HG03439 (cell line): ENCODE data around the gene TNIK.
A peak's percentile ranks its signal among the peaks of the same experiment; 100 is the strongest.
"Not testable (repeated sequence)": the region's sequence is repeated elsewhere in the genome, so short reads cannot be mapped to it uniquely, and the experiment has no call there.

Source experiments
- ATAC-seq: cut with Tn5 transposase; IDR thresholded peaks from one replicate; pipeline ENCODE4 v1.9.1; 2021; ENCODE audit warnings: mild to moderate bottlenecking, moderate library complexity; ENCODE audit not compliant: unreplicated experiment

The TNIK gene

DNA sequence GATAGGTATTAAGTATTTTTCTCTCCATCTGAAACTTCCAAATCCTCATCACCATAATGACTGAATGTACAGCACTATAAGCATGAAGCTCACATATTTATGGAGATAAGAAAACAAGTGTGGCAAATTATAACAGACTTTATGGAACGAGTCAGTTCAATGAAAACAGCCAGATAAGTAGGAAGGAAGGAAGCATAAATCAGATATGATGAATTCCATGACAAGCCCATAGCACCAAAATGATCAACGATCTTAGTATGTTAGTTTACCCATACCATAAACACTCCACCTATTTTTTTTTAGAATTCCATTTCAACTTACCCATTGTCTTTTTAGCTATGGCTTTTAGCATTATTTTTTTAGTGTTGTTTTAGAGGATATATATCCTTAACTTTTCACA lies 169.5 kb downstream of the TNIK start:
- no peak for ATAC-seq

DNA sequence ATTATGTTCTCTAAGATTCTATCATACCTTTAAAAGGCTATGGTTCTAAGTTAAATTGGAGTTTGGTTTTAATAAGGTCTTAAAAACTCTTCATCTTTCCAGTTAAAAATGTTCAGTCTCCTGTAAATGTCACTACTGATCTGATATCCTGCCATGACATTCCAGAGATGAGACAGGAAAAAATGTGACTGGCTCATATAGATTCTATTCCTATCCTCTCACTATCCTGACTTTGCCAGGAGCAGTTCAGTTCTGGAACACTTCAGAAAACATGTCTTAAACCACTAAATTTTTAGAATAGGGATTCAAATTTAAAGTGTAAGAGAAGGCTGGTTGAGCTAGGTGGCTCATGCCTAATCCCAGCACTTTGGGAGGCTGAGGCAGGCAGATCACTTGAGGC lies 170.9 kb downstream of the TNIK start:
- no peak for ATAC-seq

DNA sequence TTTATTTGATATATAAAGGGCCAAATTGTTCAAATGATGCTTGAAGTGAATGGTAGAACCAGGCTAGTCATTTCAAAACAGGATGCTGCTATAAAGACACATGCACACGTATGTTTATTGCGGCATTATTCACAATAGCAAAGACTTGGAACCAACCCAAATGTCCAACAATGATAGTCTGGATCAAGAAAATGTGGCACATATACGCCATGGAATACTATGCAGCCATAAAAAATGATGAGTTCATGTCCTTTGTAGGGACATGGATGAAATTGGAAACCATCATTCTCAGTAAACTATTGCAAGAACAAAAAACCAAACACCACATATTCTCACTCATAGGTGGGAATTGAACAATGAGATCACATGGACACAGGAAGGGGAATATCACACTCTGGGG lies 172.4 kb downstream of the TNIK start:
- not testable (repeated sequence) for ATAC-seq

DNA sequence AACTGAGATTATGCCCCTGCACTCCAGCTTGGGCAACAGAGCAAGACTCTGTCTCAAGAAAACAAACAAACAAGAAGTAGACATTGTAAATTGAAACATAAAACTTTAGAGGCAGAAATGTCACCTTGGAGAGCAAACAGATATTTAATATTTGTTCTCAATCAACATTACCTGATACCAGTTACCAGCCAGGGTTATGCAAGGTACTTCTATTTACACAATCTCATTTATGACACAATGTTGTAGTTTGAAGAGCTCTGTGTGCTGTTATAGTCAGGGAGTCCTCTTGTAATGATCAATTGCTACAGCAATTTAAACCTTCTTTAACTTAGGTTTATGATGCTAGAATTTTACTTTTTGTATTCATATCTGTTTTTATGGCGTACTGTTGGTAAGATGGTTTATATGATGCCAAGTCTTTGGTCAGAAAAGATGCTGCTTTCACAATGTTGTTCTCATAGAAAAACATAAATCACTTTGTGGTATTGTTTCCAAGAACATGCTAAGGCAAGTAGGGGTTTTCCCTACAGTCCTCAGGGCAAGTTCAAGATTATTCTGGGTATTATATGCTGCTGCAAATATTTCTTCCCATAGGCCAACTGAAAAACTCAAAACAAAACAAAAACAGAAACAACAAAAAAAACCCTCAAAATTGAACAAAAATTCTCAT lies 173.5 kb downstream of the TNIK start:
- ATAC-seq: peak; percentile 51

DNA sequence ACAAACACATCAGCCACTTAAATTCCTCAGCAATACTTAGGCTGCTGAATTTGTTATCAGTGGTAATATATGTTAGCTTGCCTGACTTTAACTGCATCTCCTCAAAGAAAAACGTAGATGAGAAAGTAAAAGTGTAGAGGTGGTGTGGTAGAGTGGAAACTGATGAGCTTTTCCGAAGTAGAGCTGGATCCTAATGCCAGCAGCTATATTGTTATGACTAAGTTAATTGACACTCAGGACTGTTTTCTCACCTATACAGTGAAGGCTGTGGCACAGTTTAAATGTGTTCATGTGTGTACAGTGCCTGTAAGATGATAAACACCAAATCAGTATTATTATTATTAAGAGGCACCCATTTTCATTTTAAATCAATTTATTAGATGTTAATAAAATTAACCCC lies 174.9 kb downstream of the TNIK start:
- peak; percentile 39 for ATAC-seq

DNA sequence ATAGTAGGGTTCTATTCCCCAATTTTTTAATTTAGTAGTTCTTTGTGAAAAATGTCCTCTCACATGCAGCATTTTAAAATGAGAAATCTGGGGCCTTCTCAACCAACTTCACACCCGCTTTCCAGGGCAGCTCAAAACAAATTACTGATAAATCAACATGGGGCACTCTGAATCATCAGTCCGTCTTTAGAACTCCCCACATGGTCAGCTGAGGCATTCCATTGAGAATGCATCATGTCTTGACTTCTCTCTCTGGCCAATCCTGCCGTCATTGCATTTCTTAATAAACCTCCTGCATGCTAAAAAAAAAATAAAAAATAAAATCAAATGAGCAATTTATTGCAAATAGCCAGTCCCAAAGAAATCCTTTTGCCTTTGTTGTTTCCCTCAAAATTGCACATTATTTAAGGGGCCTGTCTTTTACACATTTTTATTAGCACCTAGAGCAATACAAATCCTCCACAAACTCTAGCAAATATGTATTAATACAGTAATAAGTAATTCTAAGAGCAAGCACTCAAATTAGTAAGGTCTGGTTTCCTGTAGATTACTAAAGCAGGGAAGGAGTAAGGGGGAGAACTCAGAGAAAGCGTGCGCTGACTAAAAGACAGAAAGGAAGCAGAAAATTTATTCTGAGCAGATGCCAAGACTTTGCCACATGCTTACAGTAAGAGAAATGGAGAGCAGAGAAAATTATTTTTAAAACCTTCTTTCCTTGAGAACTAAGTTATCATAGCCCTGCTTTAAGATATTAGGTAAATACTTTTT lies 175.7 kb downstream of the TNIK start:
- ATAC-seq: peak; percentile 35

DNA sequence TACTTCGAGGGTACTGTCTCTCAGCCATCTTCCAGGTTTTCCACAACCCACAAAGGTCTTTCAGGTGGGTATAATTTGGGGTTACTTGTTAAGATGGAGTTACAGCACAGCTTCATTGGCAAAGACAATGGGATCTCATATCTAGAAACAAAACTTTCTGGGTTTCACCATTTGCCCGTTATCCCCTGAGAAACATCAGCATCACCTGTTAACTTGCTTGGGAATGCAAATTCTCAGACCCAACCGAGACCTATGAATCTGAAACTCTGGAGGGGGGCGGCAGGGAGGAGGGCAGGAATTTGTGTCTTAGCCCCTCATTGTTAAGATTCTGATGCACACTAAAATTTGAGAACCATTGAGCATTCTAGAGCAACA lies 176.4 kb downstream of the TNIK start:
- no peak for ATAC-seq

DNA sequence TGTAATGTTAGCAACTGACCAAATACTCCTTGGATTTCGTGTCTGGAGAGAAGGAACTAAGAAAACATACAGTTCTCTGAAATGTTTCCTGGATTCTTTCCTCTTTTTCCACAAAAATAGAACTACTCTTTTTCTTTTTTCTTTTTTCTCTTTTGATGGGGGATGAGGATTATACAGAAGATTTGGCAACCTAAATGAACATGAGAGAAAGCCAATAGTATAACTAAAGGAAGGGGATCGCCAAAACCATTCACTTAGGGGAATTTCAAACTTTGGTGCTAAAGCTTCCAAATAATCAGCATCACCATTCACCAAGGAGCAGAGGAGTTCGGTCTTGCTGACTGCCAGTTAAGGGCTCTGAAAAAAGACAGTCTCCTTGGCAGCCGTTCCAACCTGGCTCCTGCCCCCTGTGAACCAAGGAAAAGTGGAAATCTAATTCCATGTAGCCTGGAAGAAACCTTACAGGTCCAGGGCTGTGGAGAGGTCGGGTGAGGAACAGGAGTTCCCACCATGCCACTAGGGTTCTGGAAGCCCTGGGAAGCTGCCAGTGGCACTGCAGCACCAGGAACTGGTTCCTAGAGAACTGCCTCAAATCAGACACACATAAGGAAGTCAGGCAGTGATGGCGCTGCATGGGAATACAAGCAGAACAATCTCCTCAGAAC lies 176.9 kb downstream of the TNIK start:
- no peak for ATAC-seq

DNA sequence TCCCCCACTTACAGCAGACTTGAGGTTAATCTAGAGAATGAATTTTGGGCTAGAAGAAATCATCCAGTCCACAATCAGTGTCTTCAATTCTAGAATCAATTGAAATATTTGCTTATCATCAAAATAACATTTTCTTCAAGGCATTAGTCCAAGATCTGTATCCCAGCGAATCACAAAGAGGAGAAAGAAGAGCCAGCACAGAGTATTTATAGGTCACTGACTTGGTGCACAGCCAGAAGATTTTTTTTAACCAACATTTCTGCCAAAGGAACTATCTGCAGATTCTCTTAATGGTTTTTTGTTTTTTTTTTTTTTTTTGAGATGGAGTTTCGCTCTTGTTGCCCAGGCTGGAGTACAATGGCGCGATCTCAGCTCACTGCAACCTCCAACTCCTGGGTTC lies 178.2 kb downstream of the TNIK start:
- ATAC-seq: no peak

DNA sequence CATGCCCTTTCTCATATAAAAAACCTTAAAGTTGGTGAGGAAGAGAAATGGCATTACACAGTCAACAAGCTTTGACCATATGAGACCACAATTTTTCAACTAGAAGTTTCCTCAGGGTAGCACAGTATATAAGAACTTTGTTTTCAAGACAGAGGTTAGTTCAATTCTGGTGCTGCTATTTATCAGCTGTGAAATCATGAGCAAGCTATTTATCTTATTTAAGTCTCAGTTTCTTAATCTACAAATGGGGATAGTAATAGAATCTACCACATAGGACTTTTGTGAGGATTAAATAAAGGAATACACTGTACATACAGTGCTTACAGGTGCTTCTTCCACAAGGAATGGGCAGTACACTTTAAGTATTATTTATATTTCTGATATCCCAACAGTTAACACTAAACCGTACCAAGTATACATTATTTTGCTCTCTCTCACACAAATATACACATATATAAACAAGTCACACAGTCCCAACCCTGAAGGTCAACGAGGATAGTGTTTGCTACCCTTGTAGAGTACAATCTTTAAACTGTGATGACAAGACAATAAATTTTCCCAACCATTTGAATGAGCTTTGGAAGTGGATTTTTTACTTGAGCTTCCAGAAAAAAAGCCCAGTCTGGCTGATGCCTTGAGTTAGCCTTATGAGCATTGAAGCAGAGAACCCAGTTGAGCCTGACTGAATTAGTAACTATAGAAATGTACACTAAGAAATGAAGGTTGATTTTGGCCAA lies 178.8 kb downstream of the TNIK start:
- no peak for ATAC-seq

DNA sequence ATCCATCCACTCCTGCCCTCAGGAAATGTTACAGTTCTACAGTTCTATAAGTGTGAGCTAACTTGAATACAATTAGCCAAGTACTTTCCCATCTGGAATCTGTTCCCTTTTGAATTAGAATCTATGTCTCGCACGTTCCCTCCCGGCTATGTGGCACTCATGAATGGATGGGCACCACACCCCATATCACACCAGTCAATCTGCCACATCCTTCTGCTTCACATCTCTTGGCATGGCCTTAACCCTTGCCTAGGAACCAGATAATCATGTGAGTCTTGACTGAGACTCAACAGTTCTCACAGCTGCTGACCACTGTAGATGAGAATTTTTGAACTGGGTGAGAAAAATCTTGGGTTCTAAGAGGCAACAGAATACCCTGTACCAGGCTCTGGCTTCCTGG lies 180.2 kb downstream of the TNIK start:
- ATAC-seq: no peak

DNA sequence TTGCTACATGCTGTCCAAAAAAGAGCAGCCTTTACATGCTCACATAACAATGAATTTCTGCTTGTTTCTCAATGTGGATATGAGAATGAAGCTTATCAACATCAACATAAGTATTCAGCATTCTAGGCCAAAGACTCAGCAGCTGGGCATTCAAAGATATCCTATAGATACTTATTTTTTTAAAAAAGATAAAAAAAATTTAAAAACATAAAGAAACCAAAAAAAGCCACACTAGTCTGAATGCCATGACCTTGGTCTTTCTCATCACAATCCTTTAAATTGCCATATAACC lies 182.0 kb downstream of the TNIK start:
- no peak for ATAC-seq

DNA sequence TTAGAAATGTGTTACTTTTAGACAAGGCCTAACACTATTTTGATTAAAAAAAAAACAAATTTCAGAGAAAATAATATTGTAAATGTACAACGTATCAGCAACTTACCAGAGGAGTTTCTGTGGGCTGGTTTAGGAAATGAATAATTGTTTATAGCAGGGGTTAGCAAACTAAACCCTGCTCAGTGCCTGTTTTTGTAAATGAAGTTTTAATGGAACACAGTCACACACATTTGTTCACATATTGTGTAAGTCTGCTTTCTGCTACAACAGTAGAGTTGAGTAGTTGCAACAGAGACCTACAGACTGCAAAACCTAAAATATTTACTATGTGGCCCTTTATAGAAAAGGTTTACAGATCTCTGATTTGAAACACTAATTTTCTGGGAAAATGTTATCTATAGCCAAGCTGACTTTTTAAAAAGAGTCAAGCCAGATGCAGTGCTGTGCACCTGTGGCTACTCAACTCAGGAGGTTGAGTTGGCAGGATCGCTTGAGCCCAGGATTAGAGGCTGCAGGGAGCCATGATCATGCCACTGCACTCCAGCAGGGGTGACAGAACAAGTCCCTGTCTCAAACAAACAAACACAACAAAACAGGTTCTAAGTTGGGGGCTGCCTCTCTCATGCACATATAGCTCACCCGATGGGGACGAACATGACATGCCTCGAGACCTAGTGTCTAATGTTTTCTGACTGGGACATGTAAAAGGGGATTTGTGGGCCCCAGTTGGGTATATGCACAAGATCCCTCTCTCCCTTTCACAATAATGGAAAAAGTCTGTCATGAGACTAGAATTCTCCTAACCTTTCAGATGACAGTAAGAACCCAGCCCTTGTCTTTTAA lies 182.5 kb downstream of the TNIK start:
- ATAC-seq: no peak

DNA sequence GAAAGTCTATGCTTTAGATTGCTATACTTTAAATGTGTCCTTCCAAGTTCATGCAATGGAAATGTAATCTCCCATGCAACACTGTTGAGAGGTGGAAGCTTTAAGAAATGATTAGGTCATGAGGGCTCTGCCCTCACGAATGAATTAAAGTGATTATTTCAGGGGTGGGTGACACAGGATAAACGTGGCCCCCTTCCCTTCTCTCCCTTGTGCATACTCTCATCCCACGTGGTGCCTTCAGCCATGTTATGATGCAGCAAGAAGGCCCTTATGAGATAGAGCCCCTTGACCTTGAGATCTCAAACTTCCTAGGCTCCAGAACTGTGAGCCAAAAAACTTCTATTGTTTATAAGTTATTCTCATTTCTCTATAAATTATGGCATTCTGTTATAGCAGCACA lies 183.3 kb downstream of the TNIK start:
- no peak for ATAC-seq

DNA sequence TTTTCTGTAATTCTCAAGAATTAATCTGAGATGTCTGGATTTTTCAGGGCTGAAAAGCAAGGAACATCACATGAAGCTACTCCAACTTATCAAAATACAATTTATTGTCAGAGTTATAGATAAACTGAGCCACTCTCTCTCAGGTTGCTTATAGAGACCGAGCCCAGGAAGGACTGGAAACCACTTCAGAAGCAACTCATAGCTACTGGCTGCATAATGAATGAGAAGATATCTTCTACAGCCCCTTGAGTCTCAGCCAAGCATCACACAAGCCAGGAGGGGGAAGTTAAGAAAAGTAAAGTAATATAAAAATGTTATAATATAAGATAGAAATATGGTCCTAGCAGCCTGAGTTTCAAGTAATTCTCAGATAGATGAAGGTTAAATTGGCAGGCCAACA lies 186.0 kb downstream of the TNIK start:
- no peak for ATAC-seq

DNA sequence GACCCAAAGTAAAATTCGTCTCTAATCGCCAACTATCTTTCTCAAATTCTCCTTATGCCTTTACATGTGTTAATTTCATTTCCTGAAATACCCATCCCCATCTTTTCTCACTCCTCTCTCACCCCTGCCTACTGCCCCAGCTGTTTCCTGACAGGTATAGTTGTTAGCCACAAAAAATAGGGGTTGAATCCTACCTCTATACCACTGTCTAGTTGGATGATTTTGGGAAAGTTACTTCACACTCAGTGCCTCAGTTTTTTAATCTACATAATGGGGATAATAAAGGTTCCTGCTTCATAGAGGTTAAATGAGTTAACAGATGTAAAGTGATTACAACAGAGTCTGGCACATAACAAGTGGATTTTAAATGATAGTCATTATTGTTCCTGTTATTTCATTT lies 189.7 kb downstream of the TNIK start:
- ATAC-seq: no peak

DNA sequence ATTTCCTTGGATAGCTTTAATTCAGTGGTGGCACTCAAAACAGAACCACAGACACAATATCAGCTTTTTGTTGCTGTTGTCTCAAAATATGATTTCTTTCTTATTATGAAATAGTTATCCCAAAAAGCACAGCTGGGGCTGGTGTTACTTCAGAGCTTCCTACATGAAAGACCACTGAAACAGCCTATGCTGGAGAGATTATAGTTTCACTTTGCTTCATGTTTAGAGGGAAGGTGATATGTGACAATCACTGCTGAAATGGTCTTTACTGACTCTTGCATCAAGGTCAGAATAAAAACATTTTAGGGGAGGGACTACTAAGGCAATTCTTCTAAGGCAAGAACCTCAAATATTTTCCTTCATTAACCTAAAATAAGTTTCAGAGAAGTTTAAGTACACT lies 190.7 kb downstream of the TNIK start:
- ATAC-seq: no peak

DNA sequence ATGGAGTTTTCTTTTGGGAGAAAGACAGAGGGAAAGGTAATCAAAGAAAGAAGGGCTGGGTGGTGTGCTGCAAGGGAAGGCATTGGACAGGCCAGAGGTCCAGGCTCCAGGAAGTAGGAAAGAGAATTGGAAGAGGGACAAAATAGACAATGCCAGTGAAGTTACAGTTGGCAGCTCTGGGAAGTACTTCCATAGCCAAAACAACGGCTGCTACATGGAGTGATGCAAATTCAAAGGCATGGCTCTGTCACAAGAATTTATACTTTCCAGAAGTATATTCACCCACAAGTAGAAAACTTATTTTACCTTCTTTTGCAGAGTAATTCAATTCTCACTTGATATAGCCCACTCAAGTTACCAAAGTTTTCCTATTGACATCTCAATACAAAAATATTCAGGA lies 191.5 kb downstream of the TNIK start:
- no peak for ATAC-seq

DNA sequence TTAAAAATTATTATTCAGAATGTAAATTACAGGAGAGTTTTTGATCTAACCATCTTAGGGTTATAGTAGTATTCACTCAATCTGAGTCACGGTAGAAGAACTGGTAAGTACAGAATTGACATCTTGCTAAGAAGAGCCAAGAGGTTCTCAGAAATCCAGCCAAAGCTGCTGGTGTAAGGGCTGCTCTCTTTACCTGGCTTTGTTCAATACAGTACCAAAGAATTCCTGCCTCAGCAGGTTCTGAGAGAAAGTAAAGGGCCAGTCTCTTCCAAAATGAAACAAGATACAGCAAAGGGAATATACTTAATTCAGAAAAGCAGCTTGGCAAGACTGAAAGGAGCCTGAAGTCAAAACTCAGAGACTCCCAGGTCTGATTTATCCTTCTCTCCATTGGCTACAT lies 193.1 kb downstream of the TNIK start:
- no peak for ATAC-seq

DNA sequence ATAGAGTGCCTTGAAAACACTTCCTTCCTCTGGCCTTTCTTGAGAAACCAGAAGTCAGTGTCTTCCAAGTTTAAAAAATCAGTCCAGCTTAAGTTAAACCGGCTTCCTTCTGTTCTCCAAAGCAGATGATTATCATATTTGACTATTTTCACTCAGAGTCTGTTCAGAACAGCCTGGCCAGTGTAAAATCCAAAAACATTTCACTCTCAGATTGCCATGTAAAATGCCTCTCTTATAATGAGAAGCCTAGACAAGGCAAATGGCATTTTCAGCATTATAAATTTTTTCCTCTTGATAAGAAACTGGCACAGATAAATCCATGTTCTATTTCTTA lies 193.5 kb downstream of the TNIK start:
- ATAC-seq: no peak
